Loucy (cell line): ENCODE measurements around the gene COL23A1.

Experiments
- H2AFZ ChIP-seq: fragments of 200-600 bp; sonication (generic); 2 replicates; pipeline ENCODE4 v1.6.0; 2016; ENCODE audit warnings: antibody characterized with exemption, mild to moderate bottlenecking, low read length, moderate library complexity
- H3F3A ChIP-seq: fragments of 200-600 bp; 2 replicates; pipeline ENCODE4 v1.6.0; 2016; ENCODE audit warnings: antibody characterized with exemption, low read depth, mild to moderate bottlenecking
- H3K27me3 ChIP-seq: fragments of 200-600 bp; sonication (generic); 2 replicates; pipeline ENCODE4 v1.6.1; 2014; ENCODE audit warnings: low read length, mild to moderate bottlenecking; ENCODE audit not compliant: insufficient read depth, poor library complexity, severe bottlenecking
- H3K36me3 ChIP-seq: fragments of 200-600 bp; sonication (generic); 2 replicates; pipeline ENCODE4 v1.6.1; 2016; ENCODE audit warnings: low read length; ENCODE audit not compliant: insufficient read depth
- H3K4me1 ChIP-seq: fragments of 200-600 bp; sonication (generic); 2 replicates; pipeline ENCODE4 v1.5.1; 2014; ENCODE audit warnings: low read length, mild to moderate bottlenecking; ENCODE audit not compliant: insufficient read depth, poor library complexity, severe bottlenecking
- H3K4me2 ChIP-seq: fragments of 200-600 bp; sonication (generic); 2 replicates; pipeline ENCODE4 v1.6.0; 2014; ENCODE audit warnings: antibody characterized with exemption, low read length, low read depth, mild to moderate bottlenecking; ENCODE audit not compliant: poor library complexity, severe bottlenecking
- H3K4me3 ChIP-seq: fragments of 200-600 bp; sonication (generic); 2 replicates; pipeline ENCODE4 v1.5.1; 2014; ENCODE audit warnings: low read length, mild to moderate bottlenecking, mixed read lengths; ENCODE audit not compliant: poor library complexity, severe bottlenecking
- H3K79me2 ChIP-seq: fragments of 200-600 bp; sonication (generic); 2 replicates; pipeline ENCODE4 v1.6.1; 2014; ENCODE audit warnings: low read length; ENCODE audit not compliant: insufficient read depth
- H3K9ac ChIP-seq: fragments of 200-600 bp; sonication (generic); 2 replicates; pipeline ENCODE4 v1.6.0; 2014; ENCODE audit warnings: mild to moderate bottlenecking, low read depth, low read length, moderate library complexity; ENCODE audit not compliant: poor library complexity, severe bottlenecking
- H3K9me2 ChIP-seq: fragments of 200-600 bp; sonication (generic); replicated peaks from 2 replicates; pipeline ENCODE4 v1.6.1; 2016; ENCODE audit warnings: low read depth, low read length, mixed read lengths
- H3K9me3 ChIP-seq: fragments of 200-600 bp; sonication (generic); 2 replicates; pipeline ENCODE4 v1.6.1; 2014; ENCODE audit warnings: mild to moderate bottlenecking, antibody characterized with exemption, low read length, low read depth; ENCODE audit not compliant: insufficient read depth
- H4K20me1 ChIP-seq: fragments of 200-600 bp; sonication (generic); 2 replicates; pipeline ENCODE4 v1.6.0; 2014; ENCODE audit warnings: antibody characterized with exemption, low read length, mild to moderate bottlenecking; ENCODE audit not compliant: insufficient read depth, poor library complexity, severe bottlenecking
- EZH2phosphoT487 ChIP-seq: fragments of 200-600 bp; IDR thresholded peaks from 2 replicates; pipeline ENCODE4 v1.6.1; 2018; ENCODE audit warnings: antibody characterized with exemption, mild to moderate bottlenecking, moderate library complexity, borderline replicate concordance
- TF ChIP-seq, protein P1 (sequence below): fragments of 200-600 bp; sonication (generic); conservative IDR thresholded peaks from 2 replicates; pipeline ENCODE4 v1.5.1; 2014; ENCODE audit warnings: mild to moderate bottlenecking, antibody characterized with exemption, low read length

Gene COL23A1

GRCh38 chr5:178619390-178619789 lies 29.2 kb upstream of the COL23A1 start:
- Histone ChIP-seq H3K9me3 (no peaks in the 10 kb centered on the region), H3K9ac (no peak overlapping the region), H3K4me2 (no peak overlapping the region), H4K20me1 (peaks cover 9% of the 10 kb centered on the region), H2AFZ (no peak overlapping the region), H3K79me2 (peaks cover 27% of the 10 kb centered on the region), H3K9me2 (no peaks in the 10 kb centered on the region), H3F3A (no peaks in the 10 kb centered on the region), H3K27me3 (no peaks in the 10 kb centered on the region), H3K4me3 (no peak overlapping the region), H3K36me3 (peaks cover 27% of the 10 kb centered on the region; the same call in 1 of the 2 replicates), H3K4me1 (peaks cover 22% of the 10 kb centered on the region)
- no peak for TF ChIP-seq EZH2phosphoT487

DNA sequence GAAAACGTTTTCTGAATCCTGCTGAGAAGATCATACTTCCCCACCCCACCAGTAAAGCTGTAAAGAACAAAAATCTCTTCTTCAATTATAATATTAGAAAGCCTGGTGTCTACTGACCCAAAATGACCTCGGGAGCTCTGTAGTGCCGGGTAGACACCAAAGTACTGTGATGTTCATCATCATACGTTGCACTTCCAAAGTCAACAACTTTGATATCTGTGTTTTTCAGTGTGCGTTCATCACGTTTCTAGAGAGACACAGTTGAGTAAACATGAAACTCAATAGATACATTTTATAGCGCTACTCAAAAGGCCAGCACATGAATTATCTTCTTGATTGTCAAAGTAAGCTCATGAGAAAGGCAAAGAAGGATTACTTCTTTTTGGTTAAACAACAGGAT lies 22.1 kb upstream of the COL23A1 start:
- Histone ChIP-seq H3K4me3 (no peak overlapping the region), H3K36me3 (peaks cover 42% of the 10 kb centered on the region; the same call in 1 of the 2 replicates), H3K4me2 (no peak overlapping the region), H2AFZ (no peak overlapping the region), H4K20me1 (no peaks in the 10 kb centered on the region), H3K79me2 (no peaks in the 10 kb centered on the region), H3K9ac (no peak overlapping the region), H3K4me1 (no peaks in the 10 kb centered on the region), H3K27me3 (no peaks in the 10 kb centered on the region), H3K9me2 (no peaks in the 10 kb centered on the region), H3F3A (no peaks in the 10 kb centered on the region), H3K9me3 (no peaks in the 10 kb centered on the region)
- TF ChIP-seq, protein P1, sequence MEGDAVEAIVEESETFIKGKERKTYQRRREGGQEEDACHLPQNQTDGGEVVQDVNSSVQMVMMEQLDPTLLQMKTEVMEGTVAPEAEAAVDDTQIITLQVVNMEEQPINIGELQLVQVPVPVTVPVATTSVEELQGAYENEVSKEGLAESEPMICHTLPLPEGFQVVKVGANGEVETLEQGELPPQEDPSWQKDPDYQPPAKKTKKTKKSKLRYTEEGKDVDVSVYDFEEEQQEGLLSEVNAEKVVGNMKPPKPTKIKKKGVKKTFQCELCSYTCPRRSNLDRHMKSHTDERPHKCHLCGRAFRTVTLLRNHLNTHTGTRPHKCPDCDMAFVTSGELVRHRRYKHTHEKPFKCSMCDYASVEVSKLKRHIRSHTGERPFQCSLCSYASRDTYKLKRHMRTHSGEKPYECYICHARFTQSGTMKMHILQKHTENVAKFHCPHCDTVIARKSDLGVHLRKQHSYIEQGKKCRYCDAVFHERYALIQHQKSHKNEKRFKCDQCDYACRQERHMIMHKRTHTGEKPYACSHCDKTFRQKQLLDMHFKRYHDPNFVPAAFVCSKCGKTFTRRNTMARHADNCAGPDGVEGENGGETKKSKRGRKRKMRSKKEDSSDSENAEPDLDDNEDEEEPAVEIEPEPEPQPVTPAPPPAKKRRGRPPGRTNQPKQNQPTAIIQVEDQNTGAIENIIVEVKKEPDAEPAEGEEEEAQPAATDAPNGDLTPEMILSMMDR: no peak
- no peak for TF ChIP-seq EZH2phosphoT487

DNA sequence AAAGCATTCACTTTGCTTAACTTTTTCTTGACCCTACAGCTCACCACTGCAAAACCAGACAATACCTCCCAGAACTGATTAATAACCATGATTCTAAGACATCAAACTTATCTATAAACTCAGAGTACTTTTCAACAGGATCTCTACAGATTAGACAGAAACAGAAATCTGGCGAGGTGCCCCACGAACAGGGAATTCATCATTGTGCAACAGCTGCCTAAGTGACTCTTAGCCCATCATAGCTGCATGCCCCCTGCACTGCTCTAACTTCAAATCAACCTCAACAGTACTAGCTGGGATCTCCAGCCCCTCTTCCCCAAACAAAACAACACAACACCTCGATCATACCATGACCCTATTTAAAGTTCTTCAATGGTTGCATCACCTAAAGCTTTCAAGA lies 16.1 kb upstream of the COL23A1 start:
- Histone ChIP-seq H4K20me1 (no peaks in the 10 kb centered on the region), H3K36me3 (peaks cover 47% of the 10 kb centered on the region; the same call in 1 of the 2 replicates), H3K4me3 (no peak overlapping the region), H3K4me2 (no peak overlapping the region), H3K9me2 (no peaks in the 10 kb centered on the region), H3K4me1 (no peaks in the 10 kb centered on the region), H3K9me3 (no peaks in the 10 kb centered on the region), H3F3A (no peaks in the 10 kb centered on the region), H3K9ac (no peak overlapping the region), H2AFZ (no peak overlapping the region), H3K27me3 (no peaks in the 10 kb centered on the region), H3K79me2 (no peaks in the 10 kb centered on the region)
- TF ChIP-seq EZH2phosphoT487: no peak
- TF ChIP-seq, protein P1: no peak

GRCh38 chr5:178605788-178606187 lies 15.6 kb upstream of the COL23A1 start:
- no peaks in the 10 kb centered on the region for H4K20me1 ChIP-seq
- H3K4me2 ChIP-seq: no peak overlapping the region
- no peaks in the 10 kb centered on the region for H3F3A ChIP-seq
- TF ChIP-seq, protein P1: no peak
- TF ChIP-seq EZH2phosphoT487: no peak
- no peak overlapping the region for H3K4me3 ChIP-seq
- no peaks in the 10 kb centered on the region for H3K9me2 ChIP-seq
- H3K79me2 ChIP-seq: no peaks in the 10 kb centered on the region
- H3K36me3 ChIP-seq: peaks cover 43% of the 10 kb centered on the region; the same call in 1 of the 2 replicates
- H3K4me1 ChIP-seq: no peaks in the 10 kb centered on the region
- no peak overlapping the region for H3K9ac ChIP-seq
- H2AFZ ChIP-seq: no peak overlapping the region
- no peaks in the 10 kb centered on the region for H3K27me3 ChIP-seq
- no peaks in the 10 kb centered on the region for H3K9me3 ChIP-seq
